ENCODE data around the gene PAXX. TPM values are rescaled to one million over a fixed set of nuclear protein-coding genes. Genes with fewer than 3 reads are reported as not detected.

Gene PAXX
- total RNA-seq, 1 experiment from 2014 or later = 64.0 TPM

GRCh38 chr9:137040568-137040967 lies 48.3 kb downstream of the PAXX start:
- H3K4me3 ChIP-seq (ENCODE audit: low read depth in 2 of 2, low read length in 2 of 2) = no peak overlapping the region
- H3K27me3 ChIP-seq (ENCODE audit: control insufficient read depth, insufficient read depth, low read length) = no peaks in the 10 kb centered on the region
- H3K9me3 ChIP-seq (ENCODE audit: control insufficient read depth, insufficient read depth, low read depth, low read length) = no peaks in the 10 kb centered on the region
- no peak for DNase-seq (ENCODE audit: low read depth, low spot score)
- no peaks in the 10 kb centered on the region for H3K36me3 ChIP-seq (ENCODE audit: control insufficient read depth, insufficient read depth, low read length)
- TF ChIP-seq POLR2AphosphoS5 (IDR thresholded peaks at IDR 0.05; ENCODE audit: low read depth, low read length) (no peak), CTCF (IDR thresholded peaks at IDR 0.05) (no peak), TCF7L2 (IDR thresholded peaks at IDR 0.05; ENCODE audit: low read depth, low read length) (no peak), SIN3A (IDR thresholded peaks at IDR 0.05; ENCODE audit: borderline replicate concordance, insufficient read depth, low read depth, low read length) (no peak), REST (IDR thresholded peaks at IDR 0.05; ENCODE audit: insufficient read depth in 1 of 2, low read depth in 2 of 2, low read length in 1 of 2) (no peak)
- intact Hi-C loops (cut with micrococcal nuclease; ENCODE audit: unreplicated experiment) (no loop called here), in situ Hi-C loops (cut with HindIII; ENCODE audit: low pct_unique_long_range_greater_than_20kb, low sequenced_read_pairs) (no loop called here)
- H3K4me1 ChIP-seq (ENCODE audit: control insufficient read depth, insufficient read depth, low read length) = peaks cover 10% of the 10 kb centered on the region; the same call in 1 of the 2 replicates
- no peak overlapping the region for H3K27ac ChIP-seq (ENCODE audit: low read length)
- ATAC-seq = no peak
- BruUV-seq (replicated peaks) = no TSS peak
- ChIA-PET CTCF (no interaction called here), POLR2A (no interaction called here)

- no TSS peak for BruUV-seq (replicated peaks)
- peaks cover 10% of the 10 kb centered on the region; the same call in 1 of the 2 replicates for H3K4me1 ChIP-seq (ENCODE audit: control insufficient read depth, insufficient read depth, low read length)
- ATAC-seq (no peak), DNase-seq (ENCODE audit: low read depth, low spot score) (no peak)
- no peak overlapping the region for H3K4me3 ChIP-seq (ENCODE audit: low read depth in 2 of 2, low read length in 2 of 2)
- in situ Hi-C loops (cut with HindIII; ENCODE audit: low pct_unique_long_range_greater_than_20kb, low sequenced_read_pairs) (no loop called here), intact Hi-C loops (cut with micrococcal nuclease; ENCODE audit: unreplicated experiment) (no loop called here)
- no peak overlapping the region for H3K27ac ChIP-seq (ENCODE audit: low read length)
- CTCF ChIA-PET = no interaction called here
- no peak for TF ChIP-seq REST (IDR thresholded peaks at IDR 0.05; ENCODE audit: insufficient read depth in 1 of 2, low read depth in 2 of 2, low read length in 1 of 2)
- no peak for TF ChIP-seq POLR2AphosphoS5 (IDR thresholded peaks at IDR 0.05; ENCODE audit: low read depth, low read length)
- no peak for TF ChIP-seq CTCF (IDR thresholded peaks at IDR 0.05)
- no peak for TF ChIP-seq TCF7L2 (IDR thresholded peaks at IDR 0.05; ENCODE audit: low read depth, low read length)
- no peak for TF ChIP-seq SIN3A (IDR thresholded peaks at IDR 0.05; ENCODE audit: borderline replicate concordance, insufficient read depth, low read depth, low read length)
- POLR2A ChIA-PET = no interaction called here
- no peaks in the 10 kb centered on the region for H3K27me3 ChIP-seq (ENCODE audit: control insufficient read depth, insufficient read depth, low read length)
- no peaks in the 10 kb centered on the region for H3K36me3 ChIP-seq (ENCODE audit: control insufficient read depth, insufficient read depth, low read length)
- no peaks in the 10 kb centered on the region for H3K9me3 ChIP-seq (ENCODE audit: control insufficient read depth, insufficient read depth, low read depth, low read length)
Measured at GRCh38 chr9:137041124-137041523, 48.9 kb downstream of the PAXX start.

Data from Panc1 (cell line).